SK-N-SH (cell line): ENCODE measurements around the gene PIP5K1B. TPM values are rescaled to one million over a fixed set of nuclear protein-coding genes. Genes with fewer than 3 reads are reported as not detected.
"Not testable (repeated sequence)": the region's sequence is repeated elsewhere in the genome, so short reads cannot be mapped to it uniquely, and the experiment has no call there.

Experiments
- CTCF ChIA-PET: fragments of 300-600, 350-600 bp; formaldehyde crosslinking; extraction: SDS; loops from one replicate; lab custom pipeline; 2021; lab: Yijun Ruan, JAX
- POLR2A ChIA-PET: fragments of 350-600 bp; sonication (Branson Sonifier 250); formaldehyde crosslinking; extraction: SDS; loops from one replicate; lab custom pipeline; 2020; ENCODE audit warnings: antibody characterized with exemption, inconsistent platforms; lab: Yijun Ruan, JAX
- DNase-seq: peaks from one replicate; pipeline ENCODE4 v3.0.0; 2012
- H2AFZ ChIP-seq: fragments of 200-600 bp; sonication (generic); 2 replicates; pipeline ENCODE4 v1.8.1; 2016; ENCODE audit warnings: antibody characterized with exemption, mild to moderate bottlenecking, low read depth
- H3F3A ChIP-seq: fragments of 200-600 bp; sonication (generic); replicated peaks from 2 replicates; pipeline ENCODE3; 2016; ENCODE audit warnings: antibody characterized with exemption, mild to moderate bottlenecking; ENCODE audit not compliant: insufficient read depth
- H3K27ac ChIP-seq, 2 experiments: fragments of 200-500 bp in 1 of 2; fragments of 200-600 bp in 1 of 2; sonication (Bioruptor generic) in 1 of 2; sonication (generic), shearing (Covaris generic) in 1 of 2; 2 replicates each; pipeline versions ENCODE4 v1.5.1 to v1.6.1; 2014 to 2016; ENCODE audit warnings: low read depth in 2 of 2, inconsistent platforms in 1 of 2, low read length in 1 of 2, mild to moderate bottlenecking in 1 of 2, mixed read lengths in 1 of 2
- H3K27me3 ChIP-seq: fragments of 200-600 bp; sonication (generic), shearing (Covaris generic); 2 replicates; pipeline ENCODE4 v1.6.1; 2016; ENCODE audit warnings: mixed run types; ENCODE audit not compliant: insufficient read depth
- H3K36me3 ChIP-seq, 2 experiments: fragments of 200-500 bp in 1 of 2; fragments of 200-600 bp in 1 of 2; sonication (Bioruptor generic) in 1 of 2; sonication (generic) in 1 of 2; replicated peaks in 1 of 2; 2 replicates each; pipeline versions ENCODE3 to v1.5.1; 2014 to 2016; ENCODE audit warnings: low read length in 1 of 2, mild to moderate bottlenecking in 1 of 2; ENCODE audit not compliant: insufficient read depth in 2 of 2, control insufficient read depth in 1 of 2
- H3K4me1 ChIP-seq, 2 experiments: fragments of 200-500 bp in 1 of 2; fragments of 200-600 bp in 1 of 2; sonication (Bioruptor generic) in 1 of 2; sonication (generic), shearing (Covaris generic) in 1 of 2; 2 replicates each; pipeline versions ENCODE4 v1.5.1 to v1.6.1; 2014 to 2016; ENCODE audit warnings: low read depth in 1 of 2, low read length in 1 of 2, mixed run types in 1 of 2; ENCODE audit not compliant: insufficient read depth in 2 of 2, control insufficient read depth in 1 of 2
- H3K4me2 ChIP-seq: fragments of 200-600 bp; sonication (generic), shearing (Covaris generic); 2 replicates; pipeline ENCODE4 v1.6.1; 2017; ENCODE audit warnings: mixed run types
- H3K4me3 ChIP-seq, 2 experiments: fragments of 200-500 bp in 1 of 2; fragments of 200-600 bp in 1 of 2; sonication (Bioruptor generic) in 1 of 2; sonication (generic), shearing (Covaris generic) in 1 of 2; 2 replicates each; pipeline versions ENCODE4 v1.5.1 to v1.8.1; 2014 to 2016; ENCODE audit warnings: low read depth in 2 of 2, inconsistent platforms in 1 of 2, low read length in 1 of 2, mild to moderate bottlenecking in 1 of 2, mixed read lengths in 1 of 2, moderate library complexity in 1 of 2
- H3K79me2 ChIP-seq: fragments of 200-600 bp; sonication (generic); 2 replicates; pipeline ENCODE4 v1.8.1; 2017; ENCODE audit warnings: mild to moderate bottlenecking; ENCODE audit not compliant: insufficient read depth
- H3K9ac ChIP-seq: fragments of 200-600 bp; sonication (generic); 2 replicates; pipeline ENCODE4 v1.6.1; 2017; ENCODE audit warnings: mixed run types
- H3K9me2 ChIP-seq: fragments of 200-600 bp; sonication (generic); 2 replicates; pipeline ENCODE4 v1.6.1; 2017; ENCODE audit warnings: mixed run types
- H3K9me3 ChIP-seq: fragments of 200-600 bp; sonication (generic); 2 replicates; pipeline ENCODE4 v1.6.1; 2017; ENCODE audit warnings: mixed run types, mild to moderate bottlenecking, moderate library complexity
- H4K20me1 ChIP-seq: fragments of 200-600 bp; sonication (generic); 2 replicates; pipeline ENCODE4 v1.6.1; 2017; ENCODE audit warnings: mild to moderate bottlenecking, mixed run types; ENCODE audit not compliant: insufficient read depth
- CHD2 ChIP-seq: fragments of 150-350 bp; IDR thresholded peaks from 2 replicates; pipeline ENCODE4 v1.6.1; 2018; ENCODE audit warnings: low read length; ENCODE audit not compliant: partially characterized antibody
- ELF1 ChIP-seq: IDR thresholded peaks from 2 replicates; pipeline ENCODE4 v1.4.0; 2012
- EZH2phosphoT487 ChIP-seq: fragments of 200-600 bp; sonication (generic); IDR thresholded peaks from 2 replicates; pipeline ENCODE4 v1.6.1; 2017; ENCODE audit warnings: low read depth, mixed run types, mild to moderate bottlenecking, antibody characterized with exemption, moderate library complexity, borderline replicate concordance
- FOXJ3 ChIP-seq: sonication (generic); formaldehyde crosslinking; IDR thresholded peaks from 2 replicates; pipeline ENCODE4 v1.5.1; 2020; ENCODE audit warnings: mild to moderate bottlenecking, missing genetic modification reagents
- GATA2 ChIP-seq: sonication (generic); formaldehyde crosslinking; IDR thresholded peaks from 2 replicates; pipeline ENCODE4 v1.5.0; 2020; ENCODE audit warnings: mild to moderate bottlenecking, missing genetic modification reagents
- JUND ChIP-seq: IDR thresholded peaks from 2 replicates; pipeline ENCODE4 v1.4.0; 2012
- MXI1 ChIP-seq: IDR thresholded peaks from 2 replicates; pipeline ENCODE4 v1.6.1; 2012; ENCODE audit warnings: mild to moderate bottlenecking, low read depth, low read length, improper control_type of control experiment
- POLR2AphosphoS5 ChIP-seq: IDR thresholded peaks from 2 replicates; pipeline ENCODE4 v1.6.1; 2012; ENCODE audit warnings: low read depth, low read length
- RCOR1 ChIP-seq: fragments of 150-350 bp; IDR thresholded peaks from 2 replicates; pipeline ENCODE4 v1.6.1; 2017; ENCODE audit warnings: antibody characterized with exemption, low read length
- REST ChIP-seq: IDR thresholded peaks from 2 replicates; pipeline ENCODE4 v1.6.1; 2012; ENCODE audit warnings: mild to moderate bottlenecking, low read depth, low read length, moderate library complexity
- SMC3 ChIP-seq: IDR thresholded peaks from 2 replicates; pipeline ENCODE4 v1.6.1; 2012; ENCODE audit warnings: low read depth, low read length, improper control_type of control experiment
- TEAD4 ChIP-seq: IDR thresholded peaks from 2 replicates; pipeline ENCODE4 v1.4.0; 2012; ENCODE audit warnings: mild to moderate bottlenecking, borderline replicate concordance; ENCODE audit not compliant: insufficient read depth
- ZBTB33 ChIP-seq: IDR thresholded peaks from 2 replicates; pipeline ENCODE4 v1.4.0; 2012; ENCODE audit warnings: low read depth, borderline replicate concordance
- WGBS: methylation state at CpG from one replicate; pipeline ENCODE4 v1.1.6; 2017; ENCODE audit warnings: low lambda C conversion rate; 5-methylcytosine and 5-hydroxymethylcytosine counted together
- polyA plus RNA-seq, 3 experiments: library from polyadenylated mRNA; depleted of rRNA; stranded (reverse); fragments of >200 nt; gene quantifications; 2 replicates each; pipeline ENCODE4 v1.2.3, GENCODE V29; 2012
- TF ChIP-seq, protein P1 (sequence below): fragments of 200-600 bp; sonication (generic); IDR thresholded peaks from 2 replicates; pipeline ENCODE4 v1.6.1; 2017; ENCODE audit warnings: antibody characterized with exemption, mild to moderate bottlenecking, moderate library complexity
- TF ChIP-seq, protein P2 (sequence below): IDR thresholded peaks from 2 replicates; pipeline ENCODE4 v1.4.0; 2012; ENCODE audit warnings: low read depth
- TF ChIP-seq, protein P3 (sequence below): IDR thresholded peaks from 2 replicates; pipeline ENCODE4 v1.4.0; 2012; ENCODE audit warnings: low read depth, borderline replicate concordance

Gene PIP5K1B
- polyA plus RNA-seq, 1 of the 3 experiments (the other 2 are of a cell fraction): not detected

GRCh38 chr9:69049094-69049493, 344.1 kb downstream of the PIP5K1B start (continued):
- TF ChIP-seq, protein P1, sequence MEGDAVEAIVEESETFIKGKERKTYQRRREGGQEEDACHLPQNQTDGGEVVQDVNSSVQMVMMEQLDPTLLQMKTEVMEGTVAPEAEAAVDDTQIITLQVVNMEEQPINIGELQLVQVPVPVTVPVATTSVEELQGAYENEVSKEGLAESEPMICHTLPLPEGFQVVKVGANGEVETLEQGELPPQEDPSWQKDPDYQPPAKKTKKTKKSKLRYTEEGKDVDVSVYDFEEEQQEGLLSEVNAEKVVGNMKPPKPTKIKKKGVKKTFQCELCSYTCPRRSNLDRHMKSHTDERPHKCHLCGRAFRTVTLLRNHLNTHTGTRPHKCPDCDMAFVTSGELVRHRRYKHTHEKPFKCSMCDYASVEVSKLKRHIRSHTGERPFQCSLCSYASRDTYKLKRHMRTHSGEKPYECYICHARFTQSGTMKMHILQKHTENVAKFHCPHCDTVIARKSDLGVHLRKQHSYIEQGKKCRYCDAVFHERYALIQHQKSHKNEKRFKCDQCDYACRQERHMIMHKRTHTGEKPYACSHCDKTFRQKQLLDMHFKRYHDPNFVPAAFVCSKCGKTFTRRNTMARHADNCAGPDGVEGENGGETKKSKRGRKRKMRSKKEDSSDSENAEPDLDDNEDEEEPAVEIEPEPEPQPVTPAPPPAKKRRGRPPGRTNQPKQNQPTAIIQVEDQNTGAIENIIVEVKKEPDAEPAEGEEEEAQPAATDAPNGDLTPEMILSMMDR: no peak
- no peak for TF ChIP-seq MXI1
- TF ChIP-seq, protein P2, sequence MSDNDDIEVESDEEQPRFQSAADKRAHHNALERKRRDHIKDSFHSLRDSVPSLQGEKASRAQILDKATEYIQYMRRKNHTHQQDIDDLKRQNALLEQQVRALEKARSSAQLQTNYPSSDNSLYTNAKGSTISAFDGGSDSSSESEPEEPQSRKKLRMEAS: no peak
- TF ChIP-seq GATA2 (CRISPR knock-in tag): no peak
- TF ChIP-seq, all 33 proteins: peak for 0

- CTCF ChIA-PET: interaction anchor here (14.2 kb wide), 1 partner anchor 142 kb away, joined by 241 read pairs; no protein-coding TSS in a partner anchor
- H3K9ac ChIP-seq, DNase-seq, H3F3A ChIP-seq, H3K4me3 ChIP-seq, H3K4me1 ChIP-seq, H3K9me2 ChIP-seq, H3K27me3 ChIP-seq, H3K9me3 ChIP-seq, H3K4me2 ChIP-seq, H3K36me3 ChIP-seq, POLR2A ChIA-PET, H4K20me1 ChIP-seq, H3K27ac ChIP-seq, H3K79me2 ChIP-seq, H2AFZ ChIP-seq: not testable (repeated sequence)
- 95% methylated on average over 12 of the region's 12 CpGs for WGBS
These were observed 345.9 kb downstream of the PIP5K1B start for GRCh38 chr9:69050936-69051335.

DNA sequence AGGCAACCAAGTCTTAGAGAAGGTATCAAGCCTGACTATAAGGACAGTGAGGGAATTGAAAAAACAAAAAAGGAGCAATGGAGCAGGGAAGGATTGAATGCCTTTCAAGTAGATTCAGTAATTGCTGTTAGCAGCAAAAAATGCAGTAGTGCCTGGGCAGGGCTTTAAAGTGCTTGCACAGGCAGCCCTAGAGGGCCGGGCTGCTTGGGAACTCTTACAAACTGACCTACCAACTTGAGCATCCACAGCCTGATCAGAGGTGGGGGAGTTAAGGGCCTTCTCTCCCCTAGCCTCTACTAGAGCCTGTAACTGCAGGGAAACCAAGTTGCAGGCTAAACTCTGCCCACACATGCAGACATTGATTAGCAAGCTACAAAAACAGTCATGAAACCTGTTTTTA, 349.9 kb downstream of the PIP5K1B start:
- Histone ChIP-seq H3K36me3 (peaks cover 0 to 1% of the 10 kb centered on the region in 2 experiments), H3K9me3 (no peaks in the 10 kb centered on the region), H3K4me3 (no peak overlapping the region), H2AFZ (no peak overlapping the region), H3K27me3 (no peaks in the 10 kb centered on the region), H3K79me2 (no peaks in the 10 kb centered on the region), H3K4me1 (no peaks in the 10 kb centered on the region), H4K20me1 (no peaks in the 10 kb centered on the region), H3K9me2 (no peaks in the 10 kb centered on the region), H3F3A (no peaks in the 10 kb centered on the region), H3K4me2 (no peak overlapping the region), H3K9ac (no peak overlapping the region), H3K27ac (no peak overlapping the region)
- POLR2A ChIA-PET: no interaction called here
- TF ChIP-seq FOXJ3 (no peak), CHD2 (no peak), RCOR1 (no peak), REST (no peak), JUND (no peak), EZH2phosphoT487 (no peak), POLR2AphosphoS5 (no peak), ELF1 (no peak), SMC3 (no peak), TEAD4 (no peak), ZBTB33 (no peak), GATA2 (CRISPR knock-in tag) (no peak)
- TF ChIP-seq, protein P2: no peak
- TF ChIP-seq, protein P3, sequence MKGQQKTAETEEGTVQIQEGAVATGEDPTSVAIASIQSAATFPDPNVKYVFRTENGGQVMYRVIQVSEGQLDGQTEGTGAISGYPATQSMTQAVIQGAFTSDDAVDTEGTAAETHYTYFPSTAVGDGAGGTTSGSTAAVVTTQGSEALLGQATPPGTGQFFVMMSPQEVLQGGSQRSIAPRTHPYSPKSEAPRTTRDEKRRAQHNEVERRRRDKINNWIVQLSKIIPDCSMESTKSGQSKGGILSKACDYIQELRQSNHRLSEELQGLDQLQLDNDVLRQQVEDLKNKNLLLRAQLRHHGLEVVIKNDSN: no peak
- WGBS: 100% methylated on average over 1 of the region's 1 CpG
- no peak for DNase-seq
- CTCF ChIA-PET: interaction anchor here (0.6 to 14.2 kb wide), 19 partner anchors 10 to 150 kb away, joined by 3 to 241 read pairs (median 8); partner anchors contain the start of gene FXN
